Measurements from ENCODE around the gene ALPG. TPM values are rescaled to one million over a fixed set of nuclear protein-coding genes. Genes with fewer than 3 reads are reported as not detected.

Gene ALPG
- total RNA-seq, 1 experiment from 2014 or later: 218 TPM

Other genes starting within 250 kb of the ALPG start
- gene ALPP, start 28.1 kb upstream of the ALPG start, total RNA-seq (2014; rRNA removed; shearing (Covaris generic)): 6.2 and 9.0 TPM in 2 replicates
- not detected in 2 replicates for gene ALPI, start 49.3 kb downstream of the ALPG start, total RNA-seq (2014; rRNA removed; shearing (Covaris generic))
- 9.6 and 11.9 TPM in 2 replicates for gene ECEL1, start 81.0 kb downstream of the ALPG start, total RNA-seq (2014; rRNA removed; shearing (Covaris generic))
- not detected in 2 replicates for gene PRSS56, start 113.5 kb downstream of the ALPG start, total RNA-seq (2014; rRNA removed; shearing (Covaris generic))
- gene CHRND, start 119.3 kb downstream of the ALPG start, total RNA-seq (2014; rRNA removed; shearing (Covaris generic)): not detected in 2 replicates
- not detected in 2 replicates for gene CHRNG, start 132.8 kb downstream of the ALPG start, total RNA-seq (2014; rRNA removed; shearing (Covaris generic))
- 5.2 and 7.4 TPM in 2 replicates for gene TIGD1, start 143.7 kb downstream of the ALPG start, total RNA-seq (2014; rRNA removed; shearing (Covaris generic))
- gene EIF4E2, start 143.8 kb downstream of the ALPG start, total RNA-seq (2014; rRNA removed; shearing (Covaris generic)): 117 and 140 TPM in 2 replicates
- gene EFHD1, start 226.8 kb downstream of the ALPG start, total RNA-seq (2014; rRNA removed; shearing (Covaris generic)): 2.4 and 4.2 TPM in 2 replicates